IgD-negative memory B cell (primary cell): ENCODE results near the gene AFAP1L1. TPM values are rescaled to one million over a fixed set of nuclear protein-coding genes. Genes with fewer than 3 reads are reported as not detected.
A peak's percentile ranks its signal among the peaks of the same experiment; 100 is the strongest.

Experiments
- H3K27ac Mint-ChIP-seq, 3 donors: one replicate each; pipeline ENCODE4 v1.8.0; 2020 to 2022; ENCODE audit warnings: mild to moderate bottlenecking in 3 of 3, mixed read lengths in 3 of 3, moderate library complexity in 1 of 3
- H3K27me3 Mint-ChIP-seq: one replicate; pipeline ENCODE4 v1.8.0; 2021; ENCODE audit warnings: mixed read lengths
- H3K36me3 Mint-ChIP-seq: one replicate; pipeline ENCODE4 v1.8.0; 2020; ENCODE audit warnings: mild to moderate bottlenecking, mixed read lengths
- H3K4me1 Mint-ChIP-seq, 3 donors: one replicate each; pipeline ENCODE4 v1.8.0; 2020 to 2022; ENCODE audit warnings: mixed read lengths in 3 of 3, mild to moderate bottlenecking in 1 of 3
- H3K4me3 Mint-ChIP-seq, 4 donors: one replicate each; pipeline ENCODE4 v1.8.0; 2020 to 2022; ENCODE audit warnings: mild to moderate bottlenecking in 4 of 4, mixed read lengths in 4 of 4, moderate library complexity in 3 of 4
- H3K9me3 Mint-ChIP-seq, 3 donors: one replicate each; pipeline ENCODE4 v1.8.0; 2020 to 2021; ENCODE audit warnings: mixed read lengths in 3 of 3, mild to moderate bottlenecking in 1 of 3
- polyA plus RNA-seq: library from polyadenylated mRNA; unstranded; fragments of 300-500 nt; fragmentation: Illumina TruSeq; gene quantifications from one replicate; pipeline ENCODE4 v1.2.3, GENCODE V29; 2021

The AFAP1L1 gene
- polyA plus RNA-seq, 1 donor from 2014 or later, result not detected

- Mint-ChIP-seq H3K4me3 (no peak overlapping the region), H3K27me3 (no peaks in the 10 kb centered on the region), H3K4me1 (peaks cover 12 to 19% (median 17%) of the 10 kb centered on the region in 3 donors), H3K36me3 (peaks cover 19% of the 10 kb centered on the region), H3K9me3 (no peaks in the 10 kb centered on the region), H3K27ac (no peak overlapping the region)
Measured at GRCh38 chr5:149353911-149354310, 82.3 kb downstream of the AFAP1L1 start.

- peaks cover 11% of the 10 kb centered on the region for H3K36me3 Mint-ChIP-seq
- no peak overlapping the region for H3K27ac Mint-ChIP-seq
- peak overlapping the region in 1 of 4 donors; percentile 38 for H3K4me3 Mint-ChIP-seq
- H3K4me1 Mint-ChIP-seq, result peaks cover 11 to 22% (median 18%) of the 10 kb centered on the region in 3 donors
- H3K9me3 Mint-ChIP-seq, result no peaks in the 10 kb centered on the region
- H3K27me3 Mint-ChIP-seq, result no peaks in the 10 kb centered on the region
Measured at GRCh38 chr5:149355688-149356087, 84.0 kb downstream of the AFAP1L1 start.

DNA sequence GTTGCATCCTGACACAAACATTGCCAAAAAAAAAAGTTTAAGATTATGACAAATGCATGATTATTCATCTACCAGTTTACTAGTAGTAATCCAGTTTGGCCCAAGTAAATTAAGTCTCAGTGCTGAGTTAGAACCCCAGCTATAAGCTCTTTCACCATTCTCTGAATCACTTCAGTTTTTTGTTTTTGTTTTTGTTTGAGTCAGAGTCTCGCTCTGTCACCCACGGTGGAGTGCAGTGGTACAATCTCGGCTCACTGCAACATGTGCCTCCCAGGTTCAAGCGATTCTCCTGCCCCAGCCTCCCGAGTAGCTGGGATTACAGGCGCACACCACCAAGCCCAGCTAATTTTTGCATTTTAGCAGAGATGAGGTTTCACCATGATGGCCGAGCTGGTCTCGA is 84.7 kb downstream of the AFAP1L1 start:
- H3K9me3 Mint-ChIP-seq, result no peaks in the 10 kb centered on the region
- peaks cover 10% of the 10 kb centered on the region for H3K36me3 Mint-ChIP-seq
- no peaks in the 10 kb centered on the region for H3K27me3 Mint-ChIP-seq
- H3K27ac Mint-ChIP-seq, result no peak overlapping the region
- H3K4me3 Mint-ChIP-seq, result peak overlapping the region in 1 of 4 donors; percentile 38
- H3K4me1 Mint-ChIP-seq, result peaks cover 11 to 22% (median 18%) of the 10 kb centered on the region in 3 donors

- peak within 1 kb of the TSS; percentile 88 to 93 (median 91) for H3K27ac Mint-ChIP-seq
- H3K4me3 Mint-ChIP-seq, result peak within 1 kb of the TSS; percentile 90 to 97 (median 94)
- peaks cover 11 to 18% (median 18%) of the 10 kb centered on the region in 3 donors for H3K4me1 Mint-ChIP-seq
- H3K9me3 Mint-ChIP-seq, result no peaks in the 10 kb centered on the region
- peaks cover 7% of the 10 kb centered on the region for H3K36me3 Mint-ChIP-seq
- no peaks in the 10 kb centered on the region for H3K27me3 Mint-ChIP-seq
Measured at GRCh38 chr5:149357370-149358293, 86.0 kb downstream of the AFAP1L1 start, which contains the start of gene PCYOX1L. Gene PCYOX1L, plus strand, starts transcription at chr5:149358046. Its CDS starts 23 bp downstream, at chr5:149358069.

GRCh38 chr5:149358294-149358651 is 86.6 kb downstream of the AFAP1L1 start:
- H3K27ac Mint-ChIP-seq, result peak overlapping the region; percentile 88 to 93 (median 91)
- H3K36me3 Mint-ChIP-seq, result peaks cover 7% of the 10 kb centered on the region
- H3K4me3 Mint-ChIP-seq, result peak overlapping the region; percentile 90 to 97 (median 94)
- peaks cover 11 to 18% (median 17%) of the 10 kb centered on the region in 3 donors for H3K4me1 Mint-ChIP-seq
- H3K9me3 Mint-ChIP-seq, result no peaks in the 10 kb centered on the region
- H3K27me3 Mint-ChIP-seq, result no peaks in the 10 kb centered on the region

GRCh38 chr5:149358868-149359495 is 87.3 kb downstream of the AFAP1L1 start:
- peaks cover 5% of the 10 kb centered on the region for H3K36me3 Mint-ChIP-seq
- H3K9me3 Mint-ChIP-seq, result no peaks in the 10 kb centered on the region
- peak overlapping the region; percentile 70 to 93 (median 80) for H3K4me3 Mint-ChIP-seq
- peaks cover 11 to 18% (median 17%) of the 10 kb centered on the region in 3 donors for H3K4me1 Mint-ChIP-seq
- H3K27me3 Mint-ChIP-seq, result no peaks in the 10 kb centered on the region
- peak overlapping the region in 2 of 3 donors; percentile 59 to 91 for H3K27ac Mint-ChIP-seq

GRCh38 chr5:149360272-149360671 is 88.6 kb downstream of the AFAP1L1 start:
- H3K4me1 Mint-ChIP-seq, result peaks cover 11 to 17% (median 16%) of the 10 kb centered on the region in 3 donors
- H3K4me3 Mint-ChIP-seq, result peak overlapping the region in 1 of 4 donors; percentile 66
- peaks cover 3% of the 10 kb centered on the region for H3K36me3 Mint-ChIP-seq
- H3K27me3 Mint-ChIP-seq, result no peaks in the 10 kb centered on the region
- H3K27ac Mint-ChIP-seq, result peak overlapping the region in 1 of 3 donors; percentile 21
- no peaks in the 10 kb centered on the region for H3K9me3 Mint-ChIP-seq

DNA sequence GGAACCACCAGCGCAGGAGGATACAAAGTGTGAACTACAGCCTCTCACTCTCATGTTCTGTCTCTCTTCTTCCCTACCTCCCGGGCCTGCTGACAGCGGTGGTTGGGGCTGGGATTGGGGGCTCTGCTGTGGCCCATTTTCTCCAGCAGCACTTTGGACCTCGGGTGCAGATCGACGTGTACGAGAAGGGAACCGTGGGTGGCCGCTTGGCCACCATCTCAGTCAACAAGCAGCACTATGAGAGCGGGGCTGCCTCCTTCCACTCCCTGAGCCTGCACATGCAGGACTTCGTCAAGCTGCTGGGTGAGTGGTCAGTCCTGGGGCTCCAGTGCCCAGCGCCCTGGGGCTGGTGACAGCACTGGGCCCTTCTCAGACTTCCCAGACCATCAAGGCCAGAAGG is 90.9 kb downstream of the AFAP1L1 start:
- H3K9me3 Mint-ChIP-seq, result no peaks in the 10 kb centered on the region
- H3K27me3 Mint-ChIP-seq, result no peaks in the 10 kb centered on the region
- no peak overlapping the region for H3K4me3 Mint-ChIP-seq
- peaks cover 5% of the 10 kb centered on the region for H3K36me3 Mint-ChIP-seq
- H3K4me1 Mint-ChIP-seq, result peaks cover 12 to 15% (median 14%) of the 10 kb centered on the region in 3 donors
- peak overlapping the region in 1 of 3 donors; percentile 62 for H3K27ac Mint-ChIP-seq

GRCh38 chr5:149363358-149363757 is 91.7 kb downstream of the AFAP1L1 start:
- peaks cover 5% of the 10 kb centered on the region for H3K36me3 Mint-ChIP-seq
- H3K9me3 Mint-ChIP-seq, result no peaks in the 10 kb centered on the region
- H3K27ac Mint-ChIP-seq, result no peak overlapping the region

GRCh38 chr5:149363936-149364335 is 92.3 kb downstream of the AFAP1L1 start:
- Mint-ChIP-seq H3K27me3 (no peaks in the 10 kb centered on the region), H3K27ac (no peak overlapping the region), H3K36me3 (peaks cover 5% of the 10 kb centered on the region), H3K9me3 (no peaks in the 10 kb centered on the region), H3K4me1 (peaks cover 2 to 7% (median 5%) of the 10 kb centered on the region in 3 donors), H3K4me3 (no peak overlapping the region)

More at GRCh38 chr5:149363358-149363757, 91.7 kb downstream of the AFAP1L1 start:
- H3K4me3 Mint-ChIP-seq, result no peak overlapping the region
- no peaks in the 10 kb centered on the region for H3K27me3 Mint-ChIP-seq
- H3K4me1 Mint-ChIP-seq, result peaks cover 8 to 13% (median 8%) of the 10 kb centered on the region in 3 donors

GRCh38 chr5:149364719-149365118 is 93.1 kb downstream of the AFAP1L1 start:
- Mint-ChIP-seq H3K9me3 (no peaks in the 10 kb centered on the region), H3K27ac (no peak overlapping the region), H3K4me3 (peak overlapping the region in 1 of 4 donors; percentile 15), H3K4me1 (peaks cover 0 to 5% (median 5%) of the 10 kb centered on the region in 3 donors), H3K27me3 (no peaks in the 10 kb centered on the region), H3K36me3 (peaks cover 5% of the 10 kb centered on the region)

- peaks cover 1% of the 10 kb centered on the region for H3K36me3 Mint-ChIP-seq
- H3K27ac Mint-ChIP-seq, result no peak overlapping the region
- H3K4me1 Mint-ChIP-seq, result peaks cover 0 to 5% (median 4%) of the 10 kb centered on the region in 3 donors
Measured at GRCh38 chr5:149365418-149365817, 93.8 kb downstream of the AFAP1L1 start.

GRCh38 chr5:149366169-149366729 is 94.6 kb downstream of the AFAP1L1 start:
- no peaks in the 10 kb centered on the region for H3K27me3 Mint-ChIP-seq
- H3K27ac Mint-ChIP-seq, result no peak overlapping the region
- H3K9me3 Mint-ChIP-seq, result no peaks in the 10 kb centered on the region
- H3K4me3 Mint-ChIP-seq, result no peak overlapping the region
- peaks cover 0 to 5% (median 5%) of the 10 kb centered on the region in 3 donors for H3K4me1 Mint-ChIP-seq
- peaks cover 1% of the 10 kb centered on the region for H3K36me3 Mint-ChIP-seq

More at GRCh38 chr5:149365418-149365817, 93.8 kb downstream of the AFAP1L1 start:
- Mint-ChIP-seq H3K9me3 (no peaks in the 10 kb centered on the region), H3K4me3 (no peak overlapping the region), H3K27me3 (no peaks in the 10 kb centered on the region)

- H3K36me3 Mint-ChIP-seq, result peaks cover 1% of the 10 kb centered on the region
- no peak overlapping the region for H3K4me3 Mint-ChIP-seq
- no peak overlapping the region for H3K27ac Mint-ChIP-seq
- peaks cover 1% of the 10 kb centered on the region for H3K27me3 Mint-ChIP-seq
- H3K9me3 Mint-ChIP-seq, result no peaks in the 10 kb centered on the region
- peaks cover 0 to 7% (median 5%) of the 10 kb centered on the region in 3 donors for H3K4me1 Mint-ChIP-seq
Measured at GRCh38 chr5:149367249-149367971, 95.8 kb downstream of the AFAP1L1 start.
